Measurements from ENCODE around the gene IFI27L1. TPM values are rescaled to one million over a fixed set of nuclear protein-coding genes. Genes with fewer than 3 reads are reported as not detected.
"Not testable (repeated sequence)": the region's sequence is repeated elsewhere in the genome, so short reads cannot be mapped to it uniquely, and the experiment has no call there.

Gene IFI27L1
- total RNA-seq, 1 experiment from 2014 or later: 26.0 TPM

DNA sequence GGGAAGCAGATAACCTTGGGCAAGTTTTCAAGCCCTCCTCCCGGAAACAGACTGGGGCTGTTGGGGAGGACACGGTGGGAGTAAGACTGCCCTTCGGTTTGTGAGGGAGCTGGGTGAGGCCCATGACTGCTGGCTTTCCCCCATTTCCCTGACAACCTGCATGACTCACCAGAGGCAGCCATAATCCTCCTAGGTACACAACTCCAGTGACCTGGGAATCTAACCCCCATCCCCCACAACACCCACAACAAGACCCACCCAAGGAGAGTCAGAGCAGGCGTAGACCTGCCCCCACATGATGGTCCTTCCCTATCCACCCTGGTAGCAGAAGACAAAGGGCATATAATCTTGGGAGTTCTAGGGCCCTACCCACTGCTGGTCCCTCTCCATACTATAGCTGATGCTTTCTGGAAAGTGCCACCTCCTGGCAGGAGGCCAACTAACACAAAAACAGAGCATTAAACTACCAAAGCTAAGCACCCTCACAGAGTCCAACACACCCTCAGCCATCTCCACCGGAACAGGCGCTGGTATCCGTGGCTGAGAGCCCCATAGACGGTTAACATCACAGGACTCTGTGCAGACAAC, 14.9 kb upstream of the IFI27L1 start:
- peaks cover 11 to 16% of the 10 kb centered on the region in 2 experiments; a peak in 3 of 4 replicates for H3K36me3 ChIP-seq (ENCODE audit: control insufficient read depth in 1 of 2, insufficient read depth in 2 of 2, low read length in 2 of 2)
- H4K20me1 ChIP-seq (ENCODE audit: insufficient read depth): peaks cover 10% of the 10 kb centered on the region; the same call in 1 of the 2 replicates
- intact Hi-C loops (cut with micrococcal nuclease): no loop called here
- no peak overlapping the region for H3K4me3 ChIP-seq (replicated peaks in 1 of 2; ENCODE audit: low read depth in 1 of 2, low read length in 2 of 2)
- no TSS peak for BruUV-seq (replicated peaks)
- no peak overlapping the region for H3K9ac ChIP-seq (ENCODE audit: low read length)
- peaks cover 99% of the 10 kb centered on the region for H3K79me2 ChIP-seq (ENCODE audit: insufficient read depth, low read length)
- ChIA-PET CTCF (interaction anchor here (0.6 to 1.3 kb wide), 2 partner anchors 10 to 15 kb away, joined by 3 to 5 read pairs; no protein-coding TSS in a partner anchor), RAD21 (ENCODE audit: low non-redundant PET in 1 of 2, low total read pairs in 2 of 2, uncharacterized antibody in 2 of 2, unreplicated experiment in 2 of 2) (no interaction called here), POLR2A (no interaction called here)
- no peaks in the 10 kb centered on the region for H3K9me2 ChIP-seq (ENCODE audit: insufficient read depth)
- no peaks in the 10 kb centered on the region for H3K27me3 ChIP-seq (ENCODE audit: insufficient read depth, low read length)
- no peak overlapping the region; the same call in 1 of the 2 replicates for H3K27ac ChIP-seq (ENCODE audit: low read depth, low read length)
- H3K4me1 ChIP-seq (ENCODE audit: control insufficient read depth in 1 of 2, insufficient read depth in 2 of 2, low read length in 2 of 2): peaks cover 13 to 30% of the 10 kb centered on the region in 2 experiments
- no peak for TF ChIP-seq RAD21 (IDR thresholded peaks at IDR 0.05; ENCODE audit: low read depth)
- ATAC-seq: peak; percentile 69
- no peak overlapping the region for H2AFZ ChIP-seq (ENCODE audit: low read depth, low read length, poor library complexity, severe bottlenecking)
- H3K9me3 ChIP-seq (ENCODE audit: control insufficient read depth in 1 of 2, insufficient read depth in 1 of 2, low read depth in 1 of 2, low read length in 2 of 2): no peaks in the 10 kb centered on the region; a peak in 2 of 4 replicates
- peak overlapping the region; percentile 61 for H3K4me2 ChIP-seq (ENCODE audit: low read length)
- DNase-seq (ENCODE audit: low read depth, low spot score): no peak

DNA sequence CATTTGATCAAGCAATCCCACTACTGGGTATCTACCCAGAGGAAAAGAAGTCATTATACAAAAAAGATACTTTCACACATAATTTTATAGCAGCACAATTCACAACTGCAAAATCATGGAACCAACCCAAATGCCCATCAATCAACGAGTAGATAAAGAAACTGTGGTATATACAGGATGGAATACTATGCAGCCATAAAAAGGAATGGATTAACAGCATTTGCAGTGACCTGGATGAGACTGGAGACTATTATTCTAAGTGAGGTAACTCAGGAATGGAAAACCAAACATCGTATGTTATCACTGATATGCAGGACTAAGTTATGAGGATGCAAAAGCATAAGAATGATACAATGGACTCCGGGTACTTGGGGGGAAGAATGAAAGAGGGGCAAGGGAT, 9.0 kb upstream of the IFI27L1 start:
- H3K27ac ChIP-seq (ENCODE audit: low read depth, low read length); H4K20me1 ChIP-seq (ENCODE audit: insufficient read depth); H3K9ac ChIP-seq (ENCODE audit: low read length); DNase-seq (ENCODE audit: low read depth, low spot score); H3K4me1 ChIP-seq (ENCODE audit: control insufficient read depth in 1 of 2, insufficient read depth in 2 of 2, low read length in 2 of 2); H3K27me3 ChIP-seq (ENCODE audit: insufficient read depth, low read length); ATAC-seq; H3K9me3 ChIP-seq (ENCODE audit: control insufficient read depth in 1 of 2, insufficient read depth in 1 of 2, low read depth in 1 of 2, low read length in 2 of 2); BruUV-seq (replicated peaks); H3K4me2 ChIP-seq (ENCODE audit: low read length); RAD21 ChIA-PET (ENCODE audit: low non-redundant PET in 1 of 2, low total read pairs in 2 of 2, uncharacterized antibody in 2 of 2, unreplicated experiment in 2 of 2); H3K4me3 ChIP-seq (replicated peaks in 1 of 2; ENCODE audit: low read depth in 1 of 2, low read length in 2 of 2); H3K9me2 ChIP-seq (ENCODE audit: insufficient read depth); H2AFZ ChIP-seq (ENCODE audit: low read depth, low read length, poor library complexity, severe bottlenecking); POLR2A ChIA-PET; intact Hi-C loops (cut with micrococcal nuclease); CTCF ChIA-PET: not testable (repeated sequence)
- Histone ChIP-seq H3K36me3 (ENCODE audit: control insufficient read depth in 1 of 2, insufficient read depth in 2 of 2, low read length in 2 of 2) (peaks cover 4 to 18% of the 10 kb centered on the region in 2 experiments), H3K79me2 (ENCODE audit: insufficient read depth, low read length) (peaks cover 100% of the 10 kb centered on the region)

DNA sequence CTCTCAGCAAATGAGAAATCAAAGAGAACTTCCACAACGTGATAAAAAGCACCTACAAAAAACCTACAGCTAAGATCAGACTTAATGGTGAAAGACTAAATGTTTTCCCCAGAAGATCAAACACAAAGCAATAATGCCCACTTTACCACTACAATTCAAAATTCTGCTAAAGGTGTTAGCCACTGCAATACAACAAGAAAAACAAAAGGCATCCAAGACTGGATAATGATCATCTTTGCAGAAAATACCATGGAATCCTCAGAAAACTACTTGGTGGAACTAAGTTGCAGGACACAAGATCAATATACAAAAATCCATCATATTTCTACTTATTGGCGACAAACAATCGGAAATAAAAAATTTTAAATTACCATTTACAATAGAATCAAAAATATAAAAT, 6.6 kb upstream of the IFI27L1 start:
- no peak overlapping the region for H3K9ac ChIP-seq (ENCODE audit: low read length)
- DNase-seq (ENCODE audit: low read depth, low spot score) (no peak), ATAC-seq (no peak)
- no TSS peak for BruUV-seq (replicated peaks)
- no peaks in the 10 kb centered on the region for H3K27me3 ChIP-seq (ENCODE audit: insufficient read depth, low read length)
- H2AFZ ChIP-seq (ENCODE audit: low read depth, low read length, poor library complexity, severe bottlenecking): no peak overlapping the region
- H3K79me2 ChIP-seq (ENCODE audit: insufficient read depth, low read length): peaks cover 100% of the 10 kb centered on the region
- POLR2A ChIA-PET: no interaction called here
- H3K4me2 ChIP-seq (ENCODE audit: low read length): no peak overlapping the region
- H4K20me1 ChIP-seq (ENCODE audit: insufficient read depth): 0 out of 2 replicates have a peak, but pooled peaks cover 3% of the 10 kb centered on the region
- no peak overlapping the region for H3K4me3 ChIP-seq (replicated peaks in 1 of 2; ENCODE audit: low read depth in 1 of 2, low read length in 2 of 2)
- TF ChIP-seq YY1 (IDR thresholded peaks at IDR 0.05; ENCODE audit: extremely low read depth, insufficient replicate concordance, low read depth, low read length): no peak
- TF ChIP-seq POLR2AphosphoS5 (IDR thresholded peaks at IDR 0.05; ENCODE audit: low read depth, low read length): no peak
- TF ChIP-seq POLR2A (IDR thresholded peaks at IDR 0.05; ENCODE audit: borderline replicate concordance, extremely low read depth, insufficient read depth, insufficient read length): no peak
- TF ChIP-seq, protein P1, sequence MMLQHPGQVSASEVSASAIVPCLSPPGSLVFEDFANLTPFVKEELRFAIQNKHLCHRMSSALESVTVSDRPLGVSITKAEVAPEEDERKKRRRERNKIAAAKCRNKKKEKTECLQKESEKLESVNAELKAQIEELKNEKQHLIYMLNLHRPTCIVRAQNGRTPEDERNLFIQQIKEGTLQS (IDR thresholded peaks at IDR 0.05): no peak
- H3K9me2 ChIP-seq (ENCODE audit: insufficient read depth): no peaks in the 10 kb centered on the region
- H3K9me3 ChIP-seq (ENCODE audit: control insufficient read depth in 1 of 2, insufficient read depth in 1 of 2, low read depth in 1 of 2, low read length in 2 of 2): no peaks in the 10 kb centered on the region; a peak in 2 of 4 replicates
- H3K27ac ChIP-seq (ENCODE audit: low read depth, low read length): no peak overlapping the region
- intact Hi-C loops (cut with micrococcal nuclease): no loop called here
- CTCF ChIA-PET: no interaction called here
- H3K4me1 ChIP-seq (ENCODE audit: control insufficient read depth in 1 of 2, insufficient read depth in 2 of 2, low read length in 2 of 2): peaks cover under 1 to 1% of the 10 kb centered on the region in 2 experiments; a peak in 3 of 4 replicates
- RAD21 ChIA-PET (ENCODE audit: low non-redundant PET in 1 of 2, low total read pairs in 2 of 2, uncharacterized antibody in 2 of 2, unreplicated experiment in 2 of 2): no interaction called here
- peaks cover 14 to 42% of the 10 kb centered on the region in 2 experiments for H3K36me3 ChIP-seq (ENCODE audit: control insufficient read depth in 1 of 2, insufficient read depth in 2 of 2, low read length in 2 of 2)

Data from HCT116 (cell line).